Osteocyte (in vitro differentiated cells): ENCODE data around the gene P2RX4. TPM values are rescaled to one million over a fixed set of nuclear protein-coding genes. Genes with fewer than 3 reads are reported as not detected.

Experiments
- DNase-seq: peaks from one replicate; pipeline ENCODE4 v3.0.0; 2021; ENCODE audit warnings: mixed read lengths; ENCODE audit not compliant: unreplicated experiment; ENCODE audit errors: extremely low spot score
- H3K27ac Mint-ChIP-seq: one replicate; pipeline ENCODE4 v1.8.0; 2021; ENCODE audit warnings: mild to moderate bottlenecking, mixed read lengths; ENCODE audit not compliant: unreplicated experiment
- H3K27me3 Mint-ChIP-seq: one replicate; pipeline ENCODE4 v1.8.0; 2021; ENCODE audit warnings: mixed read lengths; ENCODE audit not compliant: unreplicated experiment
- H3K36me3 Mint-ChIP-seq: one replicate; pipeline ENCODE4 v1.8.0; 2021; ENCODE audit warnings: mixed read lengths; ENCODE audit not compliant: unreplicated experiment
- H3K4me1 Mint-ChIP-seq: one replicate; pipeline ENCODE4 v1.8.0; 2021; ENCODE audit warnings: mixed read lengths; ENCODE audit not compliant: unreplicated experiment
- H3K4me3 Mint-ChIP-seq: one replicate; pipeline ENCODE4 v1.8.0; 2021; ENCODE audit warnings: mild to moderate bottlenecking, moderate library complexity, mixed read lengths; ENCODE audit not compliant: unreplicated experiment
- H3K9me3 Mint-ChIP-seq: one replicate; pipeline ENCODE4 v1.8.0; 2021; ENCODE audit warnings: mixed read lengths; ENCODE audit not compliant: unreplicated experiment
- CTCF ChIP-seq: fragments of 200-600 bp; sonication (generic); IDR thresholded peaks from 2 replicates; pipeline ENCODE4 v1.5.0; 2021; ENCODE audit warnings: antibody characterized with exemption, mild to moderate bottlenecking, moderate library complexity
- total RNA-seq: library from RNA; stranded (reverse); gene quantifications from 2 replicates; pipeline ENCODE4 v1.2.1, GENCODE V29; 2021

The P2RX4 gene
- total RNA-seq, 1 donor from 2014 or later, result 20.3 TPM

GRCh38 chr12:121239351-121240061, 29.6 kb downstream of the P2RX4 start:
- no peak for DNase-seq
- peaks cover 8% of the 10 kb centered on the region for H3K36me3 Mint-ChIP-seq
- H3K4me3 Mint-ChIP-seq, result no peak overlapping the region
- H3K27me3 Mint-ChIP-seq, result no peaks in the 10 kb centered on the region
- no peaks in the 10 kb centered on the region for H3K9me3 Mint-ChIP-seq
- peaks cover 27% of the 10 kb centered on the region for H3K4me1 Mint-ChIP-seq
- TF ChIP-seq CTCF, result no peak
- H3K27ac Mint-ChIP-seq, result no peak overlapping the region

- no peak for TF ChIP-seq CTCF
- H3K27me3 Mint-ChIP-seq, result no peaks in the 10 kb centered on the region
- H3K9me3 Mint-ChIP-seq, result no peaks in the 10 kb centered on the region
- H3K4me1 Mint-ChIP-seq, result peaks cover 27% of the 10 kb centered on the region
- no peak overlapping the region for H3K27ac Mint-ChIP-seq
- H3K4me3 Mint-ChIP-seq, result no peak overlapping the region
- DNase-seq, result no peak
- H3K36me3 Mint-ChIP-seq, result peaks cover 8% of the 10 kb centered on the region
These were observed 30.1 kb downstream of the P2RX4 start for GRCh38 chr12:121240062-121240420.

- Mint-ChIP-seq H3K4me3 (no peak overlapping the region), H3K4me1 (peaks cover 27% of the 10 kb centered on the region), H3K9me3 (no peaks in the 10 kb centered on the region), H3K27ac (no peak overlapping the region), H3K36me3 (peaks cover 11% of the 10 kb centered on the region), H3K27me3 (no peaks in the 10 kb centered on the region)
- no peak for DNase-seq
- TF ChIP-seq CTCF, result no peak
These were observed 30.7 kb downstream of the P2RX4 start for GRCh38 chr12:121240484-121241101.

- Mint-ChIP-seq H3K4me1 (peaks cover 27% of the 10 kb centered on the region), H3K27ac (no peak overlapping the region)
These were observed 31.4 kb downstream of the P2RX4 start for GRCh38 chr12:121241156-121241970.

More at GRCh38 chr12:121241156-121241970, 31.4 kb downstream of the P2RX4 start:
- H3K9me3 Mint-ChIP-seq, result no peaks in the 10 kb centered on the region
- no peaks in the 10 kb centered on the region for H3K27me3 Mint-ChIP-seq
- no peak for TF ChIP-seq CTCF
- no peak for DNase-seq
- H3K4me3 Mint-ChIP-seq, result no peak overlapping the region
- H3K36me3 Mint-ChIP-seq, result peaks cover 7% of the 10 kb centered on the region
